DND-41 (cell line): ENCODE data around the gene SOCS3.

Experiments used
- EZH2 ChIP-seq: IDR thresholded peaks from 3 replicates; pipeline ENCODE4 v1.6.1; 2012; ENCODE audit warnings: borderline replicate concordance, low read depth, mild to moderate bottlenecking, moderate library complexity, low read length, inconsistent platforms; ENCODE audit not compliant: severe bottlenecking
- TF ChIP-seq, protein P1 (sequence below): IDR thresholded peaks from 2 replicates; pipeline ENCODE4 v1.5.1; 2012; ENCODE audit warnings: borderline replicate concordance, low read length, moderate library complexity, mild to moderate bottlenecking; ENCODE audit not compliant: poor library complexity, severe bottlenecking; ENCODE audit errors: extremely low read depth

DNA sequence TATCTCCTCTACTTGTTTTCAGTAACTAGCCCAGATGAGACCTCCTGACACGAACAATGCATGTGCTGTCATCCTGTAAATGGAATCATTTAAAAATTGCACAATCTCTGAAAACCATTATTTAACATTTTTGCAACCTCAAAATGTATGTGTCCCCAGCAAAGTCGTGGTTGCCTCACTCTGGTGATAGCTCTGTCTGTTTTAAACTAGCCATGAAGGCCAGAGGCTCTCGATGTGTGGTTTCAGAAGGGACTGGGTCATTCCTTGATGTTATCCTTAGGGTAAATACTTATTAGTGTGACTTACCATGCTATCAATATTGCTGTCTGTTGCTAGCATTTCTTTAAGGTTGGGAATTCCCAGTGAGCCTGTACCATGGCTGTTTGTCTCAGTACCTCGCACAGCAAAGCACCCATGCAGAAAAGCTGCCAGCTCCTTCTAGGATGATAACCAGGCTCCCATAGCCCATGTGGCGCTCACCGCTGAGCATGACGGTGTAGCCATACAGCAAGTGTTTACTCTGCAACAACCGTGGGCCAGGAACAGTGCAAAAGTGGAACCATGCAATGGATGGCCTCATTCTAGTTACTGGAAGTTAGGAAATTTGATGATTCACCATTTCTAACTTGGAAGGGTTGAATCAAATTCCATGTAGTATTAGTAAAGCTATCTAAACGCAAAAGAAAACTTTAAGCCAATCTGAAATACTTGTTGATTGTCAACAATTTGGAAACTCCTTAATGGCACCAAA is 15.7 kb upstream of the SOCS3 start:
- TF ChIP-seq, protein P1, sequence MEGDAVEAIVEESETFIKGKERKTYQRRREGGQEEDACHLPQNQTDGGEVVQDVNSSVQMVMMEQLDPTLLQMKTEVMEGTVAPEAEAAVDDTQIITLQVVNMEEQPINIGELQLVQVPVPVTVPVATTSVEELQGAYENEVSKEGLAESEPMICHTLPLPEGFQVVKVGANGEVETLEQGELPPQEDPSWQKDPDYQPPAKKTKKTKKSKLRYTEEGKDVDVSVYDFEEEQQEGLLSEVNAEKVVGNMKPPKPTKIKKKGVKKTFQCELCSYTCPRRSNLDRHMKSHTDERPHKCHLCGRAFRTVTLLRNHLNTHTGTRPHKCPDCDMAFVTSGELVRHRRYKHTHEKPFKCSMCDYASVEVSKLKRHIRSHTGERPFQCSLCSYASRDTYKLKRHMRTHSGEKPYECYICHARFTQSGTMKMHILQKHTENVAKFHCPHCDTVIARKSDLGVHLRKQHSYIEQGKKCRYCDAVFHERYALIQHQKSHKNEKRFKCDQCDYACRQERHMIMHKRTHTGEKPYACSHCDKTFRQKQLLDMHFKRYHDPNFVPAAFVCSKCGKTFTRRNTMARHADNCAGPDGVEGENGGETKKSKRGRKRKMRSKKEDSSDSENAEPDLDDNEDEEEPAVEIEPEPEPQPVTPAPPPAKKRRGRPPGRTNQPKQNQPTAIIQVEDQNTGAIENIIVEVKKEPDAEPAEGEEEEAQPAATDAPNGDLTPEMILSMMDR: no peak
- no peak for TF ChIP-seq EZH2
